ENCODE measurements around the gene CHD2.
A peak's percentile ranks its signal among the peaks of the same experiment; 100 is the strongest.

GRCh38 chr15:92899948-92900730 lies at the start of gene CHD2:
- TF ChIP-seq SUZ12 (IDR thresholded peaks at IDR 0.05; ENCODE audit: extremely low read depth, insufficient read depth, insufficient read length) (no peak), ZNF274 (IDR thresholded peaks at IDR 0.05; ENCODE audit: low read depth, low read length) (no peak), YY1 (IDR thresholded peaks at IDR 0.05; ENCODE audit: insufficient read depth, insufficient read length) (peak; percentile 73)

Measured in NT2/D1 (cell line).